BLaER1 treated with 17β-estradiol and CSF1 and Interleukin-3, amounts not matched to agents 10 nM and 100 nM (cell line): ENCODE results near the gene PRSS3.
"Not testable (repeated sequence)": the region's sequence is repeated elsewhere in the genome, so short reads cannot be mapped to it uniquely, and the experiment has no call there.

ENCODE experiments used
- H3K27ac ChIP-seq, 11 experiments: shearing (Covaris generic); formaldehyde crosslinking; 2 replicates each; pipeline ENCODE4 v1.8.1; 2022
- H3K27me3 ChIP-seq, 11 experiments: shearing (Covaris generic); formaldehyde crosslinking; 2 replicates each; pipeline ENCODE4 v1.8.1; 2022
- H3K36me3 ChIP-seq, 11 experiments: shearing (Covaris generic); formaldehyde crosslinking; 2 replicates each; pipeline ENCODE4 v1.8.1; 2022
- H3K4me1 ChIP-seq, 10 experiments: shearing (Covaris generic); formaldehyde crosslinking; 2 replicates each; pipeline ENCODE4 v1.8.1; 2022
- H3K4me2 ChIP-seq, 11 experiments: shearing (Covaris generic); formaldehyde crosslinking; 2 replicates each; pipeline ENCODE4 v1.8.1; 2022
- H3K4me3 ChIP-seq, 10 experiments: shearing (Covaris generic); formaldehyde crosslinking; 2 replicates each; pipeline ENCODE4 v1.8.1; 2022
- H3K9ac ChIP-seq, 11 experiments: shearing (Covaris generic); formaldehyde crosslinking; 2 replicates each; pipeline ENCODE4 v1.8.1; 2022
- H3K9me3 ChIP-seq, 11 experiments: shearing (Covaris generic); formaldehyde crosslinking; replicated peaks in 1 of 11; 2 replicates each; pipeline ENCODE4 v1.8.1; 2022
- H4K20me1 ChIP-seq, 11 experiments: shearing (Covaris generic); formaldehyde crosslinking; 2 replicates each; pipeline ENCODE4 v1.8.1; 2022
- Cebpa-rat ChIP-seq, 11 experiments: shearing (Covaris generic); IDR thresholded peaks; 2 replicates each; pipeline ENCODE4 v1.8.1; 2022

PRSS3 gene

DNA sequence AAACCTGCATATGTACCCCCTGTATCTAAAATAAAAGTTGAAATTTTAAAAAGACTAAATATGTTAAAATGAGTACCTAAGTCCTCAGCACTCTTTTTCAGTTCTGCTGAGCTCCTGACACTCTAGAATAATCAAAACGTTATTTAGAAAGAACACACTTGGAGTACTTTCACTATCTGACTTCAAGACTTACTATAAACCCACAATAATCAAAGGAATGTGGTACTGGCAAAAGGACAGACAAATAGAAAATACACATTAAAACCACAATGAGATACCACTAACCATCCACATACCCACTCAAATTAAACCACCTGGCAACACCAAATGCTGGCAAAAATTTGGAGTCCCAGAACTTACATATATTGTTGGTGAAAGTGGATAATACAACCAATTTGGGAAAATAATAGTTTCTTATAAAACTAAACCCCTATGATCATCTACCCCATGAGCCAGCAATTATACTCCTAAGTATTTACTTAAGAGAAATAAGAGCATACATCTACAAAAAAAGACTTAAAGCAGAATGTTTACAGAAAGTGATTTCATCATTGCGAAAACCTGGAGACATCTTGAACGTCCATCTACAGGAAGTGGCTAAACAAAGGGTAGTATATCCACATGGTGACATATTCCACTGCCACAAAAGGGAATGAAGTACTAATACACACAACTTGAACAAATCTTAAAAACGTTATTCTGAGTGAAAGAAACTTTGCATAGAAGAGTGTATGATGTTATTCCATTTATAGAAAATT lies 12.8 kb upstream of the PRSS3 start:
- Histone ChIP-seq H3K9ac (no peak overlapping the region), H3K27me3 (no peaks in the 10 kb centered on the region), H3K4me3 (no peak overlapping the region), H4K20me1 (no peaks in the 10 kb centered on the region), H3K4me1 (peaks cover 9 to 26% (median 23%) of the 10 kb centered on the region in 10 experiments; a peak in 19 of 20 replicates), H3K27ac (no peak overlapping the region), H3K4me2 (peak overlapping the region in 4 of 11 experiments; percentile 16 to 50 (median 32); a peak in 7 of 22 replicates), H3K9me3 (no peaks in the 10 kb centered on the region), H3K36me3 (no peaks in the 10 kb centered on the region)
- no peak for TF ChIP-seq Cebpa-rat (IDR thresholded peaks at IDR 0.05)

DNA sequence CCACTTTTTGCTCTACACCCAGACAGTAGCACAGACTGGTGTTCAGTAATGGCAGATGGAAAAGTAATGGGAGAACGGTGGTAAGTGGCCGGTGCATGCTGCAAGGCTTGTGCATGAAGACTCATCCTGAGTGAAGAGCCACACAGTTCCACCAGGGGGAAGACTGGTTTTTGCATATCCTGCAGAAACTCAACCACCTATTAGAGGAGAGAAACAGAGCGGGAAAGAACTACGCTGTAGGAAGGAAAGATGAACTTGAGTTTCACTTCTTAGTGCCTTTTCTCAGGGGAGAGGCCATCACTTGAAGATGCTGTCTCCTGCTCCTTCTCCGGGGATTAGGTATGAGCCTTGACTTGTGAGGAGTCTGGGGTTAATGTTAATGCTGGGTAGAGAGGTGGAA lies 9.4 kb upstream of the PRSS3 start:
- no peak overlapping the region for H3K4me3 ChIP-seq
- H3K36me3 ChIP-seq: no peaks in the 10 kb centered on the region
- H3K4me1 ChIP-seq: peaks cover 10 to 26% (median 23%) of the 10 kb centered on the region in 10 experiments; a peak in 19 of 20 replicates
- H3K9me3 ChIP-seq: no peaks in the 10 kb centered on the region
- H3K27me3 ChIP-seq: no peaks in the 10 kb centered on the region
- no peak overlapping the region for H3K9ac ChIP-seq
- H4K20me1 ChIP-seq: no peaks in the 10 kb centered on the region
- H3K4me2 ChIP-seq: peak overlapping the region; percentile 25 to 69 (median 58); a peak in 21 of 22 replicates
- H3K27ac ChIP-seq: no peak overlapping the region
- no peak for TF ChIP-seq Cebpa-rat (IDR thresholded peaks at IDR 0.05)

GRCh38 chr9:33786681-33787080 lies 8.7 kb upstream of the PRSS3 start:
- H3K9ac ChIP-seq: no peak overlapping the region
- H3K36me3 ChIP-seq: no peaks in the 10 kb centered on the region
- H3K9me3 ChIP-seq: no peaks in the 10 kb centered on the region
- peak overlapping the region in 9 of 11 experiments; percentile 33 to 69 (median 59); a peak in 13 of 22 replicates for H3K4me2 ChIP-seq
- no peaks in the 10 kb centered on the region for H4K20me1 ChIP-seq
- no peak overlapping the region for H3K4me3 ChIP-seq
- no peak overlapping the region for H3K27ac ChIP-seq
- no peaks in the 10 kb centered on the region for H3K27me3 ChIP-seq
- no peak for TF ChIP-seq Cebpa-rat (IDR thresholded peaks at IDR 0.05)
- H3K4me1 ChIP-seq: peaks cover 10 to 26% (median 24%) of the 10 kb centered on the region in 10 experiments

GRCh38 chr9:33787839-33788238 lies 7.5 kb upstream of the PRSS3 start:
- no peaks in the 10 kb centered on the region for H3K27me3 ChIP-seq
- no peak overlapping the region for H3K4me3 ChIP-seq
- H3K4me2 ChIP-seq: no peak overlapping the region
- H3K36me3 ChIP-seq: no peaks in the 10 kb centered on the region
- no peaks in the 10 kb centered on the region for H3K9me3 ChIP-seq
- no peaks in the 10 kb centered on the region for H4K20me1 ChIP-seq
- no peak overlapping the region for H3K9ac ChIP-seq
- H3K4me1 ChIP-seq: peaks cover 10 to 27% (median 24%) of the 10 kb centered on the region in 10 experiments
- TF ChIP-seq Cebpa-rat (IDR thresholded peaks at IDR 0.05): no peak
- H3K27ac ChIP-seq: no peak overlapping the region

GRCh38 chr9:33789429-33789828 lies 5.9 kb upstream of the PRSS3 start:
- not testable (repeated sequence) for H3K4me2 ChIP-seq

DNA sequence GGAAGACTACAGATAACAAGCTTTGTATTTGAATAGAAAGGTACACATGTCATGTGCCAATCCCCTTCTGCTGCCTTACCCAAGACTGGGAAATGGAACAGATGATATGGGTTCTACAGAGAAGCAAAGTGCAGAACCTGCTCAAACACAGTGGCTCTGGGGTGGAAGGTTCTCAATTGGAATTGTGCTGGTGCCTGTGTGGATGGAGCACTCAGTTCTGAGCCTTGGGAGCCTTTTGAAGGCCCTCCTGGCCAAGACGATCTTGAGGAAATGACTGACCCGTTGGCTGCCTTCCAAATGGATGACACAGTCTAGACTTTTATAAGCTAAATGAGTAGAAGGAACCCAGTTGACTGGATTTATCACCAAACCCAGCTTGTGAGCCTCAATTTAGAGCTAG lies 4.2 kb upstream of the PRSS3 start:
- no peak for TF ChIP-seq Cebpa-rat (IDR thresholded peaks at IDR 0.05)
- H3K27me3 ChIP-seq: no peaks in the 10 kb centered on the region
- H3K4me2 ChIP-seq: peak overlapping the region in 2 of 11 experiments; percentile 38 to 60; a peak in 4 of 22 replicates
- H3K4me3 ChIP-seq: no peak overlapping the region
- no peaks in the 10 kb centered on the region for H4K20me1 ChIP-seq
- H3K9me3 ChIP-seq: no peaks in the 10 kb centered on the region
- H3K9ac ChIP-seq: no peak overlapping the region
- H3K27ac ChIP-seq: no peak overlapping the region
- no peaks in the 10 kb centered on the region for H3K36me3 ChIP-seq
- peaks cover 2 to 29% (median 6%) of the 10 kb centered on the region in 10 experiments; a peak in 18 of 20 replicates for H3K4me1 ChIP-seq

More at GRCh38 chr9:33789429-33789828, 5.9 kb upstream of the PRSS3 start:
- not testable (repeated sequence) for H3K27me3 ChIP-seq, H4K20me1 ChIP-seq, H3K36me3 ChIP-seq, H3K27ac ChIP-seq, H3K9me3 ChIP-seq, H3K4me3 ChIP-seq, H3K9ac ChIP-seq
- H3K4me1 ChIP-seq: peaks cover 10 to 34% (median 20%) of the 10 kb centered on the region in 10 experiments

- H3K36me3 ChIP-seq, H3K27me3 ChIP-seq, H4K20me1 ChIP-seq, H3K9ac ChIP-seq, H3K27ac ChIP-seq, H3K4me3 ChIP-seq: not testable (repeated sequence)
- peak overlapping the region in 2 of 11 experiments; percentile 18 to 59; a peak in 2 of 22 replicates for H3K4me2 ChIP-seq
- peaks cover 0 to 16% (median 0%) of the 10 kb centered on the region in 11 experiments; a peak in 3 of 22 replicates for H3K9me3 ChIP-seq
- H3K4me1 ChIP-seq: peaks cover 0 to 29% (median 0%) of the 10 kb centered on the region in 10 experiments; a peak in 4 of 20 replicates
These were observed 1.9 kb upstream of the PRSS3 start for GRCh38 chr9:33793496-33793895.

GRCh38 chr9:33794560-33794959 lies 801 bp upstream of the PRSS3 start:
- no peaks in the 10 kb centered on the region for H3K27me3 ChIP-seq
- H3K4me1 ChIP-seq: peaks cover 0 to 29% (median 0%) of the 10 kb centered on the region in 10 experiments; a peak in 4 of 20 replicates
- H3K9me3 ChIP-seq: peaks cover 0 to 16% (median 0%) of the 10 kb centered on the region in 11 experiments; a peak in 3 of 22 replicates
- TF ChIP-seq Cebpa-rat (IDR thresholded peaks at IDR 0.05): no peak
- no peak overlapping the region for H3K9ac ChIP-seq
- no peak overlapping the region for H3K4me2 ChIP-seq
- H3K4me3 ChIP-seq: no peak overlapping the region
- H3K27ac ChIP-seq: no peak overlapping the region
- H3K36me3 ChIP-seq: no peaks in the 10 kb centered on the region
- no peaks in the 10 kb centered on the region for H4K20me1 ChIP-seq

DNA sequence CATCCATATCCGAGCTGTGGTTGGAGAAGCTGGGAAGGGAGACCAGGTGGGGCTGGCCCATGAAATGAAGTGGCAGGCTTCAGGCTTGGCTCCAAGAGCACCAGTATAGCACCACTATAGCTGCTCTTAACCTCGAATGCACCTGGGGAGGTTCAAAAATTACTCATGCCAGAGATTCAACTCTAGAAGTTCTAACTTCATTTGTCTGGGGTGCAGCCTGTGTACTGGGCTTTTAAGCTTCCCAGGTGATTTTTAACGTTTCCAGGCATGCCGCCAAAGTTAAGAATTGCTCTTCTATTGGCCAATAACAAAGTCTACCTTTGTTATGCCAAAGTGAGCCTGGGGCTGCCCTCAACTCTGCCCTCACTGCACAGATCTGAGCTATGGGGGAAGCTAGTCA lies 458 bp downstream of the PRSS3 start:
- Histone ChIP-seq H3K27ac (no peak overlapping the region), H3K9ac (no peak overlapping the region), H3K4me1 (peaks cover 0 to 29% (median 0%) of the 10 kb centered on the region in 10 experiments; a peak in 4 of 20 replicates), H3K9me3 (peaks cover 0 to 16% (median 0%) of the 10 kb centered on the region in 11 experiments; a peak in 3 of 22 replicates), H3K4me3 (no peak overlapping the region), H3K27me3 (no peaks in the 10 kb centered on the region), H3K36me3 (no peaks in the 10 kb centered on the region), H3K4me2 (no peak overlapping the region), H4K20me1 (no peaks in the 10 kb centered on the region)
- TF ChIP-seq Cebpa-rat (IDR thresholded peaks at IDR 0.05): no peak

DNA sequence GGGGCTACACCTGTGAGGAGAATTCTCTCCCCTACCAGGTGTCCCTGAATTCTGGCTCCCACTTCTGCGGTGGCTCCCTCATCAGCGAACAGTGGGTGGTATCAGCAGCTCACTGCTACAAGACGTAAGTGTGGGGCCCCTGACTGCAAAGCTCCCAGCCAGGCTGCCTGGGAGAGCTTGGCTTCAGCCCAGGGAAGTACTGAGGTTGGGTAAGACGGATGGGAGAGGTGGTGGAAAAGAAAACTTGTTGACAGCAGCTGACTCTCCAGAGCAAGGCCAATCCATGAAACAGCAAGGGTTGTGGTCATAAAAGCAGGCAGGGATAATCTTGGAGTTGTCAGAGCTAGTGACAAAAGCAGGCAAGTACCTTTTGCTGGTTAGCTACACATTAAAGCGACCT lies 1.3 kb downstream of the PRSS3 start:
- not testable (repeated sequence) for H3K4me2 ChIP-seq, H3K36me3 ChIP-seq, H3K9ac ChIP-seq, H3K27me3 ChIP-seq, H4K20me1 ChIP-seq, H3K27ac ChIP-seq, H3K4me3 ChIP-seq
- Histone ChIP-seq H3K4me1 (peaks cover 0 to 21% (median 0%) of the 10 kb centered on the region in 10 experiments; a peak in 4 of 20 replicates), H3K9me3 (peaks cover 0 to 16% (median 0%) of the 10 kb centered on the region in 11 experiments; a peak in 3 of 22 replicates)
